Astrocyte (in vitro differentiated cells and primary cell): ENCODE results near the gene ALDOB. TPM values are rescaled to one million over a fixed set of nuclear protein-coding genes. Genes with fewer than 3 reads are reported as not detected.
A peak's percentile ranks its signal among the peaks of the same experiment; 100 is the strongest.

Experiments
- DNase-seq: peaks from one replicate; pipeline ENCODE4 v3.0.0-alpha.2; 2010; ENCODE audit warnings: low read depth
- FAIRE-seq: peaks from 2 replicates; lab custom pipeline; 2011; peaks lifted over from hg19 to GRCh38; lab: Jason Lieb, UNC
- H2AFZ ChIP-seq: 2 replicates; pipeline ENCODE4 v1.6.0; 2012; ENCODE audit warnings: low read depth, low read length, inconsistent platforms
- H3K27ac ChIP-seq: 2 replicates; pipeline ENCODE4 v1.5.1; 2011; ENCODE audit warnings: low read depth, low read length, inconsistent platforms
- H3K27me3 ChIP-seq: 2 replicates; pipeline ENCODE4 v1.6.0; 2011; ENCODE audit warnings: low read length, inconsistent platforms; ENCODE audit not compliant: insufficient read depth
- H3K36me3 ChIP-seq: 2 replicates; pipeline ENCODE4 v1.5.1; 2011; ENCODE audit warnings: low read length, inconsistent platforms; ENCODE audit not compliant: insufficient read depth
- H3K4me1 ChIP-seq: 2 replicates; pipeline ENCODE4 v1.5.1; 2011; ENCODE audit warnings: low read length, inconsistent platforms; ENCODE audit not compliant: insufficient read depth
- H3K4me2 ChIP-seq: 2 replicates; pipeline ENCODE4 v1.6.0; 2012; ENCODE audit warnings: low read length, inconsistent platforms
- H3K4me3 ChIP-seq: 2 replicates; pipeline ENCODE4 v1.5.1; 2011; ENCODE audit warnings: low read depth, mild to moderate bottlenecking, low read length, inconsistent platforms; ENCODE audit not compliant: insufficient read depth
- H3K79me2 ChIP-seq: 2 replicates; pipeline ENCODE4 v1.6.0; 2012; ENCODE audit warnings: mild to moderate bottlenecking, low read length, inconsistent platforms; ENCODE audit not compliant: insufficient read depth
- H3K9ac ChIP-seq: 2 replicates; pipeline ENCODE4 v1.6.0; 2012; ENCODE audit warnings: mild to moderate bottlenecking, low read length, inconsistent platforms
- H3K9me3 ChIP-seq: 2 replicates; pipeline ENCODE4 v1.5.1; 2012; ENCODE audit warnings: low read depth, mild to moderate bottlenecking, low read length, inconsistent platforms; ENCODE audit not compliant: insufficient read depth
- H4K20me1 ChIP-seq: 2 replicates; pipeline ENCODE4 v1.6.0; 2012; ENCODE audit warnings: low read length, inconsistent platforms; ENCODE audit not compliant: insufficient read depth
- H3K27ac Mint-ChIP-seq: one replicate; pipeline ENCODE4 v1.8.0; 2021; ENCODE audit warnings: mild to moderate bottlenecking, mixed read lengths; ENCODE audit not compliant: unreplicated experiment
- H3K27me3 Mint-ChIP-seq: one replicate; pipeline ENCODE4 v1.8.0; 2021; ENCODE audit warnings: low read depth, mixed read lengths; ENCODE audit not compliant: unreplicated experiment
- H3K36me3 Mint-ChIP-seq: one replicate; pipeline ENCODE4 v1.8.0; 2021; ENCODE audit warnings: low read depth, mixed read lengths; ENCODE audit not compliant: unreplicated experiment
- H3K4me1 Mint-ChIP-seq: one replicate; pipeline ENCODE4 v1.8.0; 2021; ENCODE audit warnings: low read depth, mixed read lengths; ENCODE audit not compliant: unreplicated experiment
- H3K4me3 Mint-ChIP-seq: one replicate; pipeline ENCODE4 v1.8.0; 2021; ENCODE audit warnings: mild to moderate bottlenecking, moderate library complexity, mixed read lengths; ENCODE audit not compliant: unreplicated experiment
- H3K9me3 Mint-ChIP-seq: one replicate; pipeline ENCODE4 v1.8.0; 2021; ENCODE audit warnings: mild to moderate bottlenecking, mixed read lengths; ENCODE audit not compliant: unreplicated experiment
- CTCF ChIP-seq: IDR thresholded peaks from 2 replicates; pipeline ENCODE4 v1.5.1; 2011; ENCODE audit warnings: low read depth, mild to moderate bottlenecking, inconsistent platforms, low read length, moderate library complexity; ENCODE audit not compliant: insufficient read depth
- EZH2 ChIP-seq: IDR thresholded peaks from 2 replicates; pipeline ENCODE4 v1.6.1; 2012; ENCODE audit warnings: mild to moderate bottlenecking, low read length, inconsistent platforms; ENCODE audit not compliant: insufficient read depth
- total RNA-seq: library from RNA; stranded (reverse); gene quantifications from 2 replicates; pipeline ENCODE4 v1.2.1, GENCODE V29; 2021

ALDOB gene
- total RNA-seq, 1 donor from 2014 or later, result not detected

GRCh38 chr9:101463397-101463796, 27.8 kb upstream of the ALDOB start:
- Mint-ChIP-seq H3K4me3 (no peak overlapping the region), H3K36me3 (no peaks in the 10 kb centered on the region), H3K9me3 (no peaks in the 10 kb centered on the region), H3K27me3 (no peaks in the 10 kb centered on the region), H3K4me1 (peaks cover 7% of the 10 kb centered on the region), H3K27ac (no peak overlapping the region)
- H3K27ac ChIP-seq, result no peak overlapping the region
- peak overlapping the region; percentile 60 for H3K4me2 ChIP-seq
- DNase-seq, result peak; percentile 65
- FAIRE-seq, result no peak
- H4K20me1 ChIP-seq, result no peaks in the 10 kb centered on the region
- H3K27me3 ChIP-seq, result no peaks in the 10 kb centered on the region
- no peak overlapping the region for H3K9ac ChIP-seq
- no peaks in the 10 kb centered on the region for H3K9me3 ChIP-seq
- no peak overlapping the region for H2AFZ ChIP-seq
- peaks cover 10% of the 10 kb centered on the region for H3K4me1 ChIP-seq
- H3K79me2 ChIP-seq, result no peaks in the 10 kb centered on the region
- H3K36me3 ChIP-seq, result no peaks in the 10 kb centered on the region
- TF ChIP-seq EZH2, result no peak
- no peak overlapping the region for H3K4me3 ChIP-seq

DNA sequence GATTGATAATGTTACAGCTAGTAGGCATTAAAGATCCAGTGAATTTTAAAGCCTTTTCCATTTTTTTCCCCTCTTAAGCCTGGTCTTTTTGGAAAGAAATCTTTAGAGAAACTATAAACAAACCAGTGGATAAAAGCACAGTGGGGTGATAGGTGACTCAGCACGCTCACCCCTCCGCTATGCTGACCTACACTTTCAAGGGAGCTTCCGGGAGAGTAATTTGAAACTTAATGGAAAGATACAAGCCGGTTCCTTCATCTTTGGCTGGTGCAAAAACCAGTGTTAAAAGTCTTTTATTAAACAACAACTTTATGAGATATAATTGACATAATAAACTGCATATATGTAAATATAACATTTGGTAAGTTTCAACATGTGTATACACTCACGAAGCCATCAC, 27.0 kb upstream of the ALDOB start:
- no peak for FAIRE-seq
- no peaks in the 10 kb centered on the region for H4K20me1 ChIP-seq
- no peaks in the 10 kb centered on the region for H3K27me3 Mint-ChIP-seq
- H3K4me1 Mint-ChIP-seq, result peaks cover 7% of the 10 kb centered on the region
- H3K9me3 Mint-ChIP-seq, result no peaks in the 10 kb centered on the region
- H3K27me3 ChIP-seq, result no peaks in the 10 kb centered on the region
- peaks cover 10% of the 10 kb centered on the region for H3K4me1 ChIP-seq
- no peaks in the 10 kb centered on the region for H3K79me2 ChIP-seq
- DNase-seq, result peak; percentile 61
- H3K36me3 ChIP-seq, result no peaks in the 10 kb centered on the region
- H2AFZ ChIP-seq, result no peak overlapping the region
- peak overlapping the region; percentile 21 for H3K27ac Mint-ChIP-seq
- no peaks in the 10 kb centered on the region for H3K36me3 Mint-ChIP-seq
- H3K4me2 ChIP-seq, result peak overlapping the region; percentile 60
- H3K9me3 ChIP-seq, result no peaks in the 10 kb centered on the region
- H3K9ac ChIP-seq, result no peak overlapping the region
- no peak overlapping the region for H3K4me3 ChIP-seq
- no peak overlapping the region for H3K27ac ChIP-seq
- TF ChIP-seq EZH2 (no peak), CTCF (no peak)
- no peak overlapping the region for H3K4me3 Mint-ChIP-seq

GRCh38 chr9:101460965-101461364, 25.4 kb upstream of the ALDOB start:
- H3K9me3 Mint-ChIP-seq, result no peaks in the 10 kb centered on the region
- Histone ChIP-seq H3K4me1 (peaks cover 10% of the 10 kb centered on the region), H3K4me2 (no peak overlapping the region), H3K27ac (no peak overlapping the region), H3K9ac (no peak overlapping the region), H3K79me2 (no peaks in the 10 kb centered on the region), H3K4me3 (no peak overlapping the region), H3K27me3 (no peaks in the 10 kb centered on the region), H4K20me1 (no peaks in the 10 kb centered on the region), H3K9me3 (no peaks in the 10 kb centered on the region), H3K36me3 (no peaks in the 10 kb centered on the region), H2AFZ (no peak overlapping the region)
- no peak overlapping the region for H3K4me3 Mint-ChIP-seq
- H3K27ac Mint-ChIP-seq, result no peak overlapping the region
- FAIRE-seq (no peak), DNase-seq (no peak)
- H3K36me3 Mint-ChIP-seq, result no peaks in the 10 kb centered on the region
- no peaks in the 10 kb centered on the region for H3K27me3 Mint-ChIP-seq
- peaks cover 8% of the 10 kb centered on the region for H3K4me1 Mint-ChIP-seq
- TF ChIP-seq CTCF (no peak), EZH2 (no peak)
